Right lobe of liver (tissue), 4 donors: ENCODE data around the gene MARCHF7.

Experiments
- CTCF ChIP-seq, 4 donors: fragments of 200-600 bp in 3 of 4; fragments of 450-650 bp in 1 of 4; IDR thresholded peaks; one replicate each; pipeline versions ENCODE4 v1.5.1 to v1.8.0; 2016 to 2022; ENCODE audit warnings: antibody characterized with exemption in 4 of 4, mild to moderate bottlenecking in 2 of 4
- POLR2A ChIP-seq: fragments of 450-650 bp; IDR thresholded peaks from one replicate; pipeline ENCODE4 v1.6.1; 2017; ENCODE audit warnings: antibody characterized with exemption, mild to moderate bottlenecking
- donor health status: DM: no; HTN: no; CAD: no.
- donor health status: DM: no; HTN: no; CAD: no.
- donor health status: DM: no; HTN: yes; CAD: no.

GRCh38 chr2:159760326-159760725 is 48.0 kb downstream of the MARCHF7 start:
- no peak for TF ChIP-seq CTCF (IDR thresholded peaks at IDR 0.05)
- no peak for TF ChIP-seq POLR2A
